HG03025 (cell line): ENCODE data around the gene ALOX5AP.
"Not testable (repeated sequence)": the region's sequence is repeated elsewhere in the genome, so short reads cannot be mapped to it uniquely, and the experiment has no call there.

ENCODE experiments used
- ATAC-seq: cut with Tn5 transposase; IDR thresholded peaks from one replicate; pipeline ENCODE4 v1.9.1; 2021; ENCODE audit warnings: mild to moderate bottlenecking, moderate library complexity; ENCODE audit not compliant: unreplicated experiment, low FRiP score

The ALOX5AP gene

GRCh38 chr13:30735872-30736175, 481 bp downstream of the ALOX5AP start:
- no peak for ATAC-seq

- no peak for ATAC-seq
Observed at GRCh38 chr13:30736461-30737320, 1.3 kb downstream of the ALOX5AP start.

GRCh38 chr13:30737511-30738337, 2.4 kb downstream of the ALOX5AP start:
- no peak for ATAC-seq

- ATAC-seq: no peak
Observed at GRCh38 chr13:30738526-30739236, 3.3 kb downstream of the ALOX5AP start.

GRCh38 chr13:30739237-30739528, 3.8 kb downstream of the ALOX5AP start:
- no peak for ATAC-seq

GRCh38 chr13:30739761-30740642, 4.7 kb downstream of the ALOX5AP start:
- ATAC-seq: no peak

- no peak for ATAC-seq
Observed at GRCh38 chr13:30742901-30743300, 7.6 kb downstream of the ALOX5AP start.

- no peak for ATAC-seq
Observed at GRCh38 chr13:30743319-30744055, 8.1 kb downstream of the ALOX5AP start.

- ATAC-seq: peak; percentile 98
Observed at GRCh38 chr13:30744056-30744680, 8.8 kb downstream of the ALOX5AP start.

- no peak for ATAC-seq
Observed at GRCh38 chr13:30744681-30745077, 9.3 kb downstream of the ALOX5AP start.

- ATAC-seq: no peak
Observed at GRCh38 chr13:30745906-30746686, 10.8 kb downstream of the ALOX5AP start.

- no peak for ATAC-seq
Observed at GRCh38 chr13:30746791-30747190, 11.4 kb downstream of the ALOX5AP start.

- not testable (repeated sequence) for ATAC-seq
Observed at GRCh38 chr13:30747845-30748244, 12.5 kb downstream of the ALOX5AP start.

GRCh38 chr13:30748717-30749116, 13.4 kb downstream of the ALOX5AP start:
- ATAC-seq: no peak

GRCh38 chr13:30750036-30750435, 14.7 kb downstream of the ALOX5AP start:
- ATAC-seq: no peak

GRCh38 chr13:30751183-30751933, 16.0 kb downstream of the ALOX5AP start:
- ATAC-seq: no peak

GRCh38 chr13:30752201-30752797, 17.0 kb downstream of the ALOX5AP start:
- no peak for ATAC-seq
